HG02973 (cell line): ENCODE results near the gene ITGA2.
A peak's percentile ranks its signal among the peaks of the same experiment; 100 is the strongest.
"Not testable (repeated sequence)": the region's sequence is repeated elsewhere in the genome, so short reads cannot be mapped to it uniquely, and the experiment has no call there.

Experiments
- ATAC-seq: cut with Tn5 transposase; IDR thresholded peaks from one replicate; pipeline ENCODE4 v1.9.1; 2021; ENCODE audit warnings: moderate library complexity; ENCODE audit not compliant: unreplicated experiment

The ITGA2 gene

GRCh38 chr5:52989025-52989780 lies at the start of gene ITGA2:
Gene ITGA2 (plus strand): TSS chr5:52989352. CDS start chr5:52989469, 117 bp downstream.
- ATAC-seq: peak; percentile 61

- peak; percentile 49 for ATAC-seq
These were observed 45.9 kb upstream of the ITGA2 start for GRCh38 chr5:52943285-52943684.

DNA sequence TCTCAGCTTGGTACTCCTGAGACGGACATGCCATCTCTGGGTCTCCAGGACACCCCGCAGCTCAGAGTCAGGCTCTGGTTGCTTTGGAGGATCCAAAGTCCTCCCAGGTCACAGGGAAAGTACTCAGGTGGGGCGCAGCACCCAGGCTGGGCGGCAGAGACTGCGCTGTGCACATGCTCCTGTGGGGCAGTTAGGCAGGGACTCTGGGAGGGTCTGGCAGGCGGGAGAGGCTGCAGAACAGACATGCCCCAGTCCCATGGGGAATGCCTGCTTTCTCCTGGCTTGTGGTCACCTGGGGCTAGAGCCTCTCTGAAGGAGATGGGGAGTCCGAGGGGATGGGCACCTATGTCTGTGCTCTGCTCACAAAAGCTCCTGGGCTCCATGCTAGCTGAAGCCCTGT lies 45.3 kb upstream of the ITGA2 start:
- ATAC-seq: no peak

- ATAC-seq: no peak
These were observed 44.1 kb upstream of the ITGA2 start for GRCh38 chr5:52945040-52945439.

DNA sequence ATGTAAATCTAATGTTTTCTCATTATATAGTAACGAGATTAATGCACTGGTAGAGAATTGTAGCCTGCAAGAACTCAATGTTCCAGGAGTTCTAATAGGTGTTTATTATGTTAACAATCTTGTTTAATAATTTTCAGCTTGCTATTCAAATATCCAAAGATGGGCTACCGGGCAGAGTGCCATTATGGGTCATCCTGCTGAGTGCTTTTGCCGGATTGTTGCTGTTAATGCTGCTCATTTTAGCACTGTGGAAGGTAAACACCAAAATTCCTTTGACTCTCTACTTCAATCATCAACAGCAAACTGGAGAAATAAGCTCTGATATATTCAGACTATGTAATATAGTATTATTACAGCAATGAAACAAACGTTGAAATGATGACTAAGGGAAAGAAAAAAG lies 41.9 kb upstream of the ITGA2 start:
- ATAC-seq: no peak

DNA sequence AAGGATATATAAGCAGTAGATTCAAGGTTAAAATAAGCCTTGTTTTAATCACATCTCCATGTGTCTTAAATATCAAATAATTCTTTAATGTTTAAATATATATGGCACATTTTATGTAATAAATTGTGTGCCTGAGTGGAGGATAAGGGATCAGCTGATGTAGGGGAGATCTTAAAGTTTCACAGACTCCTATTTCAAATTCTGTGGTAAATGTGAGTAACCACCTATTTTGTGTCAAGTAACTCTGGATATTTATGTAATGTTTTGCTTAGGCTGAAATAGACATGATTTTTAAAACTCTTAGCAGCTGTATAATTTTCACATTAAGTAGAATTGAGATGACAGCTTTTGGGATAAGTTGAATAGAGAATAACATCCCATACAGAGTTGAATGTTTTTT lies 41.3 kb upstream of the ITGA2 start:
- ATAC-seq: no peak

- ATAC-seq: peak; percentile 99
These were observed 40.6 kb upstream of the ITGA2 start for GRCh38 chr5:52948418-52949076.

GRCh38 chr5:52950686-52951085 lies 38.5 kb upstream of the ITGA2 start:
- ATAC-seq: no peak

- no peak for ATAC-seq
These were observed 36.7 kb upstream of the ITGA2 start for GRCh38 chr5:52952483-52952882.

DNA sequence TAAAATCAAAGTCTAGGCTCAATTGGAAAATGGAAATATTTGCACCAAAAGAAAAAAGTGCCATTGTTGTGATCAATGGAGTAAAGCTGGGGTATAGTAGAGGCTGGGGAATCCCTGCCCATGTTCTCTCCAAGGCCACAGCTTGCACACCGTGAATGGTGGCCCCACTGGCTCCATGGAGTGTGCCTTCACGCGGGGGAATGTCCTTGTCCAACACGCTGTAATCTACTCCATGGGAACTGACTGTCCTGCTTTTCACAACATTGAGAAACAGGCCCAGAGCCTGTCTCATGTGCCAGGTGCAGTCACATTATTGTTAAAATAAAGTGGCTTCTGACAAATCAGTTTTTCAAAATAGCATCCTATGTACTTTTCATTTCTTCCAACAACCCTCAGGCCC lies 33.1 kb upstream of the ITGA2 start:
- no peak for ATAC-seq

DNA sequence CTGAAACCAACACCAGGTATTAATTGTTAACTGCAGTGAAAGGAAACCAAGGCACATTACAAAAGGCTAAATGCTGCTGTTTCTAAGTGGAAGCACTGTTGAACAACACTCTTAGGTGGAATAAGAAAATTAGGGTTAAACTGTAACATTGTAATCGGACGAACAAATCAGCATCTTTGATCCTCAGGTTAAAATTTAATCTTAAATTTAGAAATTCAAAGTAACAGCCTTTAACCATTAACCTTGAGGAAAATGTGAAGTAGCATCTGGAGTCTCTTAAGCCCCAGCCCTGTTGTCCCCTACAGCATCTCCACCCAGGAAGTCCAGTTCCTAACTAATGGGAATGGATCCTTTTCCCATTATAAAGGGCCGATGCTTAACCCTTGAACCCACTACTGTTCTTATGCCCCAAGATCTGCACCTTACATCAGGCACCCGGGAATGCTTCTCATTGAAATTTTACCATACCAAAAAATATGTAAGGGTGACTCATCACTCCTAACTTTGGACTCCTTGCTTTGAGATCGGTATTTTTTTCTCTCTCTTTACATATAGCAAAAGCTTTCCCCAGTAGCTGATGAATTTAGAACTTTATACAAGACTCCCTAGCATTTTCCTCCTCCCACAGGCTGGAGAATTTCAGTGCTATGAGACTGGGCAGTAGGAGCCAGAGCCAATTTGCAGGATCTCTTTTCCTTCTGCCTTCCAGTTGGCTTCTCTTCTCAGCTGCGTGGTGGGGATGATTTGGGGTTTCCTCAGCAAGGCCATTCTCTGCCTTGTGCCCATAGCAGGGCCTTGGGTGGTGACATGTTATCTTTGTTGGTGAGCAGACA lies 32.0 kb upstream of the ITGA2 start:
- ATAC-seq: no peak

- ATAC-seq: no peak
These were observed 27.9 kb upstream of the ITGA2 start for GRCh38 chr5:52961274-52961681.

DNA sequence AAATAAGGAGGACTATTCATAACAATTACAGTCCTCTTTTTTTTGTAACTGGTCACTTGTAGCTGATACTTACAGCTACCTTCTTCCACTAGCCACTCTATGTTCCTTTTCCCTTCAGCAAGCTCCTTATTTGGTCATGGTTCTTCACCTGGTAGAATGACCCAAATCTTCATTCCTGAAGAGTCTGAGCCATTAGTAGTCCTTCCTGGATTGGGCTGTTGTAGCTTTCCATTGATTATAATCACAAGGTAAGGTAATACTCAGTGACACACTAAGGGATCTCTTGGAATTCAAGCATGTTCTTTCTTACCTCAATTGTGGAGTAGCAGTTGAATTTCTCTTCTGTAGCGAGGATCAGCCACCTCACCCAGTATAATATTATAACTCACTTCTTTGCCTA lies 25.5 kb upstream of the ITGA2 start:
- ATAC-seq: no peak

GRCh38 chr5:52964138-52964537 lies 25.0 kb upstream of the ITGA2 start:
- ATAC-seq: no peak

DNA sequence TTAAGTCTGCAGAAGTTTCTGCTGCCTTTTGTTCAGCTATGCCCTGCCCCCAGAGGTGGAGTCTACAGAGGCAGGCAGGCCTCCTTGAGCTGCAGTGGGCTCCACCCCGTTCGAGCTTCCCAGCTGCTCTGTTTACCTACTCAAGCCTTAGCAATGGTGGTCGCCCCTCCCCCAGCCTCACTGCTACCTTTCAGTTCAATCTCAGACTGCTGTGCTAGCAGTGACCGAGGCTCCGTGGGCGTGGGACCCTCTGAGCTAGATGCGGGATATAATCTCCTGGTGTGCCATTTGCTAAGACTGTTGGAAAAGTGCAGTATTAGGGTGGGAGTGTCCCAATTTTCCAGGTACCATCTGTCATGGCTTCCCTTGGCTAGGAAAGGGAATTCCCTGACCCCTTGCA lies 13.0 kb upstream of the ITGA2 start:
- not testable (repeated sequence) for ATAC-seq

DNA sequence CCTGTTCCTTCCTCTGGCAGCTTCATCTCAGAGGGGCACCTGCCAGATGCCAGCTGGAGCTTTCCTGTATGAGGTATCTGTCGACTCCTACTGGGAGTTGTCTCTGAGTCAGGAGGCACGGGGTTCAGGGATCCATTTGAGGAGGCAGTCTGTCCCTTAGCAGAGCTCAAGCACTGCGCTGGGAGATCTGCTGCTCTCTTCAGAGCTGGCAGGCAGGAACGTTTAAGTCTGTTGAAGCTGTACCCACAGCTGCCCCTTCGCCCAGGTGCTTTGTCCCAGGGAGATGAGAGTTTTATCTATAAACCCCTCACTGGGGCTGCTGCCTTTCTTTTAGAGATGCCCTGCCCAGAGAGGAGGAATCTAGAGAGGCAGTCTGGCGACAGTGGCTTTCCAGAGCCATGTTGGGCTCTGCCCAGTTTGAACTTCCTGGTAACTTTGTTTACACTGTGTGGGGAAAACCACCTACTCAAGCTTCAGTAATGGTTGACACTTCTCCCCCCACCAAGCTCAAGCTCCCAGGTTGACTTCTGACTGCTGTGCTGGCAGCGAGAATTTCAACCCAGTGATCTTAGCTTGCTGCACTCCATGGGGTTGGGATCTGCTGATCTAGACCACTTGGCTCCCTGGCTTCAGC lies 11.8 kb upstream of the ITGA2 start:
- no peak for ATAC-seq

- ATAC-seq: no peak
These were observed 7.6 kb upstream of the ITGA2 start for GRCh38 chr5:52981507-52981906.

- no peak for ATAC-seq
These were observed 5.2 kb upstream of the ITGA2 start for GRCh38 chr5:52983731-52984636.

DNA sequence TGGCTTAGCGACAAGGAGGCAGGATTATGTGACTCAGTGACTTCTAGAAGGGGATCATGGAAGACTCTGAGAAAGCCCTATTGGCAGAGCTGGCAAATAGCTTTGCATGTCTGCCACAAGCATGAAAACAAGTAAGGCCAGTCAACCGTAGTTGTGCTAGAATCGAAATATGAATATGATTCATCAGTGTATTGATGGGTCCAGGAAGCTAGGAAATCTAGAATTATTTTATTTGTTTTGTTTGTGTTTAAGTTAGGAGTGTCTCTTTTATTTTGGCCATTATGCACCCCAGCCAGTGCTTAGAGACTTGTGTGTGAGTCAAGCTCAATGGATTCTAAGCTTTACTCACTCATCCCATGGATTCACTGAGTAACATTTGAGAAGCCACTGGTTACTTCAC lies 3.8 kb upstream of the ITGA2 start:
- ATAC-seq: no peak

- ATAC-seq: no peak
These were observed 1.3 kb upstream of the ITGA2 start for GRCh38 chr5:52987711-52988331.
